ENCODE results near the gene SETD1B.

Gene SETD1B

GRCh38 chr12:121806546-121807423, 3.0 kb downstream of the SETD1B start:
- no peaks in the 10 kb centered on the region for H3K9me3 ChIP-seq
- H3K4me3 ChIP-seq = peak overlapping the region; percentile 90 to 91
- H3K27ac ChIP-seq = peak overlapping the region; percentile 100
- peaks cover 18 to 41% (median 37%) of the 10 kb centered on the region in 3 donors for H3K36me3 ChIP-seq
- intact Hi-C loops (cut with DNase I; ENCODE audit: low total_unique reads) = no loop called here
- no peaks in the 10 kb centered on the region for H3K27me3 ChIP-seq
- no peak for DNase-seq
- peaks cover 0 to 48% (median 44%) of the 10 kb centered on the region in 4 donors for H3K4me1 ChIP-seq
- TF ChIP-seq, protein P1, sequence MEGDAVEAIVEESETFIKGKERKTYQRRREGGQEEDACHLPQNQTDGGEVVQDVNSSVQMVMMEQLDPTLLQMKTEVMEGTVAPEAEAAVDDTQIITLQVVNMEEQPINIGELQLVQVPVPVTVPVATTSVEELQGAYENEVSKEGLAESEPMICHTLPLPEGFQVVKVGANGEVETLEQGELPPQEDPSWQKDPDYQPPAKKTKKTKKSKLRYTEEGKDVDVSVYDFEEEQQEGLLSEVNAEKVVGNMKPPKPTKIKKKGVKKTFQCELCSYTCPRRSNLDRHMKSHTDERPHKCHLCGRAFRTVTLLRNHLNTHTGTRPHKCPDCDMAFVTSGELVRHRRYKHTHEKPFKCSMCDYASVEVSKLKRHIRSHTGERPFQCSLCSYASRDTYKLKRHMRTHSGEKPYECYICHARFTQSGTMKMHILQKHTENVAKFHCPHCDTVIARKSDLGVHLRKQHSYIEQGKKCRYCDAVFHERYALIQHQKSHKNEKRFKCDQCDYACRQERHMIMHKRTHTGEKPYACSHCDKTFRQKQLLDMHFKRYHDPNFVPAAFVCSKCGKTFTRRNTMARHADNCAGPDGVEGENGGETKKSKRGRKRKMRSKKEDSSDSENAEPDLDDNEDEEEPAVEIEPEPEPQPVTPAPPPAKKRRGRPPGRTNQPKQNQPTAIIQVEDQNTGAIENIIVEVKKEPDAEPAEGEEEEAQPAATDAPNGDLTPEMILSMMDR (IDR thresholded peaks at IDR 0.05) = no peak

DNA sequence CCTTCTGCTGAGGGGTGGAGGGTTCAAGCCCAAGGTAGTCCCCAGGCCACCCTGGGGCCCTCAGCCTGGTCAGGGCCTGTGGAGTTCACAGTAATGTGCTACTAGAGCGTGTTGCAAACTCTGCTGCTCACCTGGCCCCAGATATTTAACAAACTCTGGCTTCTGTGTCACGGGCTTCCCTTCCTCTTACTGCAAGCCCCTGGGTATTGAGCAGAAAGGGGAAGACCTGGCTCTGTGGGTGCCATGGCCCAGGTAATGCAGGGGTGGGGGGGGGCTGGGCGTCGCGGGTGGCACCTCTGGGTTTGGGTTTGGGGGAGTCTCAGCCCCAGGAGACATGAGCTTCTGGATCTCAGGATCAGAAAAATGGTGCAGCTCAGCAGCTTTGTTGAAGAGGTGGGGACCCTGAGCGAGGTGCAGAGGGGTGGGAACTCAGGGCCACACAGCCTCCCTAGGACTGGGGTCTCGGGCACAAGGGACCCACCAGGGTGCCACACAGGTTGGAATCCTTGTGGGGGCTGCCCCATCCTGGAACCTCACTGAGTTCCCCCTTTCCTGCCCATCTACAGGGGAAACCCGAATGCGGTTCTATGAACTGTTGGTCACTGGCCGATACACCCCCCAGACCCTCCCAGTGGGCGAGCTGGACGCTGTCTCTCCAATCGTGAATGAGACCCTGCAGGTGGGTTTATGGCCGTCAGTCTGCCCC, 4.0 kb downstream of the SETD1B start:
- peaks cover 18 to 41% (median 37%) of the 10 kb centered on the region in 3 donors for H3K36me3 ChIP-seq
- TF ChIP-seq, protein P1 (IDR thresholded peaks at IDR 0.05) = no peak
- intact Hi-C loops (cut with DNase I; ENCODE audit: low total_unique reads) = no loop called here
- DNase-seq = no peak
- H3K27me3 ChIP-seq = no peaks in the 10 kb centered on the region
- no peaks in the 10 kb centered on the region for H3K9me3 ChIP-seq
- H3K27ac ChIP-seq = peak overlapping the region; percentile 24 to 100
- H3K4me3 ChIP-seq = no peak overlapping the region
- peaks cover 0 to 57% (median 52%) of the 10 kb centered on the region in 4 donors for H3K4me1 ChIP-seq

GRCh38 chr12:121808623-121809022, 4.8 kb downstream of the SETD1B start:
- peaks cover 18 to 41% (median 40%) of the 10 kb centered on the region in 3 donors for H3K36me3 ChIP-seq
- H3K9me3 ChIP-seq = no peaks in the 10 kb centered on the region
- intact Hi-C loops (cut with DNase I; ENCODE audit: low total_unique reads) = no loop called here
- TF ChIP-seq, protein P1 (IDR thresholded peaks at IDR 0.05) = no peak
- H3K27me3 ChIP-seq = no peaks in the 10 kb centered on the region
- H3K27ac ChIP-seq = no peak overlapping the region
- DNase-seq = no peak
- H3K4me3 ChIP-seq = no peak overlapping the region
- peaks cover 0 to 65% (median 59%) of the 10 kb centered on the region in 4 donors for H3K4me1 ChIP-seq

- intact Hi-C loops (cut with DNase I; ENCODE audit: low total_unique reads) = loop anchor here (5.0 kb wide), 1 partner anchor 78 kb away; the partner anchor contains the start of gene PSMD9
- Histone ChIP-seq H3K27me3 (no peaks in the 10 kb centered on the region), H3K27ac (no peak overlapping the region), H3K36me3 (peaks cover 23 to 51% (median 46%) of the 10 kb centered on the region in 3 donors), H3K4me1 (peaks cover 0 to 68% (median 64%) of the 10 kb centered on the region in 4 donors), H3K9me3 (no peaks in the 10 kb centered on the region), H3K4me3 (no peak overlapping the region)
- no peak for DNase-seq
- TF ChIP-seq, protein P1 (IDR thresholded peaks at IDR 0.05) = no peak
These were observed 5.9 kb downstream of the SETD1B start for GRCh38 chr12:121809712-121810116.

DNA sequence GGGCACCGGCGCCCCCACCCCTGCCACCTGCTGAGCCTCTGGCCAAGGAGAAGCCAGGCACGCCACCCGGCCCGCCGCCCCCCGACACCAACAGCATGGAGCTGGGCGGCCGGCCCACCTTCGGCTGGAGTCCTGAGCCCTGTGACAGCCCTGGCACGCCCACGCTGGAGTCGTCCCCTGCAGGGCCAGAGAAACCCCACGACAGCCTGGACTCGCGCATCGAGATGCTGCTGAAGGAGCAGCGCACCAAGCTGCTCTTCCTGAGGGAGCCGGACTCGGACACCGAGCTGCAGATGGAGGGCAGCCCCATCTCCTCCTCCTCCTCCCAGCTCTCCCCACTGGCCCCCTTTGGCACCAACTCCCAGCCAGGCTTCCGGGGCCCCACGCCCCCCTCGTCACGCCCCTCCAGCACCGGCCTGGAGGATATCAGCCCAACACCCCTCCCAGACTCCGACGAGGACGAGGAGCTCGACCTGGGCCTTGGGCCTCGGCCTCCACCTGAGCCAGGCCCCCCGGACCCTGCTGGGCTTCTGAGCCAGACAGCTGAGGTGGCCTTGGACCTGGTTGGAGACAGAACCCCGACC, 6.5 kb downstream of the SETD1B start:
- TF ChIP-seq, protein P1 (IDR thresholded peaks at IDR 0.05) = no peak
- peaks cover 29 to 57% (median 52%) of the 10 kb centered on the region in 3 donors for H3K36me3 ChIP-seq
- intact Hi-C loops (cut with DNase I; ENCODE audit: low total_unique reads) = loop anchor here (5.0 kb wide), 1 partner anchor 77 kb away; the partner anchor contains the start of gene PSMD9
- no peaks in the 10 kb centered on the region for H3K27me3 ChIP-seq
- no peaks in the 10 kb centered on the region for H3K9me3 ChIP-seq
- no peak overlapping the region for H3K4me3 ChIP-seq
- peaks cover 0 to 66% (median 63%) of the 10 kb centered on the region in 4 donors for H3K4me1 ChIP-seq
- peak overlapping the region; percentile 74 to 88 for H3K27ac ChIP-seq
- peak in 1 of 2 donors; percentile 66 for DNase-seq

All from tibial artery (tissue), 4 donors.